ENCODE results near the gene SLAIN2. TPM values are rescaled to one million over a fixed set of nuclear protein-coding genes. Genes with fewer than 3 reads are reported as not detected.

The SLAIN2 gene
- total RNA-seq, 1 donor from 2014 or later, result 71.4 TPM

GRCh38 chr4:48356355-48356754 is 15.0 kb downstream of the SLAIN2 start:
- H3K4me3 Mint-ChIP-seq, result no peak overlapping the region
- H3K36me3 Mint-ChIP-seq (ENCODE audit: low read depth), result peaks cover 8% of the 10 kb centered on the region
- H3K27ac Mint-ChIP-seq, result no peak overlapping the region
- H3K27me3 Mint-ChIP-seq (ENCODE audit: insufficient read depth), result no peaks in the 10 kb centered on the region
- H3K9me3 Mint-ChIP-seq, result no peaks in the 10 kb centered on the region
- intact Hi-C loops (cut with micrococcal nuclease), result no loop called here
- DNase-seq (ENCODE audit: low spot score), result no peak
- H3K4me1 Mint-ChIP-seq (ENCODE audit: low read depth), result peaks cover 28% of the 10 kb centered on the region

GRCh38 chr4:48360285-48361011 is 19.1 kb downstream of the SLAIN2 start:
- Mint-ChIP-seq H3K27me3 (ENCODE audit: insufficient read depth) (no peaks in the 10 kb centered on the region), H3K36me3 (ENCODE audit: low read depth) (peaks cover 2% of the 10 kb centered on the region), H3K4me3 (no peak overlapping the region), H3K4me1 (ENCODE audit: low read depth) (peaks cover 7% of the 10 kb centered on the region), H3K9me3 (no peaks in the 10 kb centered on the region), H3K27ac (no peak overlapping the region)
- DNase-seq (ENCODE audit: low spot score), result no peak
- intact Hi-C loops (cut with micrococcal nuclease), result no loop called here

GRCh38 chr4:48361012-48361400 is 19.7 kb downstream of the SLAIN2 start:
- Mint-ChIP-seq H3K9me3 (no peaks in the 10 kb centered on the region), H3K4me3 (no peak overlapping the region), H3K4me1 (ENCODE audit: low read depth) (peaks cover 7% of the 10 kb centered on the region), H3K27me3 (ENCODE audit: insufficient read depth) (no peaks in the 10 kb centered on the region), H3K27ac (no peak overlapping the region), H3K36me3 (ENCODE audit: low read depth) (peaks cover 2% of the 10 kb centered on the region)
- intact Hi-C loops (cut with micrococcal nuclease), result no loop called here
- DNase-seq (ENCODE audit: low spot score), result no peak

- no peak for DNase-seq (ENCODE audit: low spot score)
- H3K36me3 Mint-ChIP-seq (ENCODE audit: low read depth), result peaks cover 3% of the 10 kb centered on the region
- no peak overlapping the region for H3K27ac Mint-ChIP-seq
- H3K4me1 Mint-ChIP-seq (ENCODE audit: low read depth), result peaks cover 20% of the 10 kb centered on the region
- H3K27me3 Mint-ChIP-seq (ENCODE audit: insufficient read depth), result no peaks in the 10 kb centered on the region
- intact Hi-C loops (cut with micrococcal nuclease), result no loop called here
- no peaks in the 10 kb centered on the region for H3K9me3 Mint-ChIP-seq
- H3K4me3 Mint-ChIP-seq, result no peak overlapping the region
Measured at GRCh38 chr4:48366611-48367010, 25.3 kb downstream of the SLAIN2 start.

- Mint-ChIP-seq H3K36me3 (ENCODE audit: low read depth) (peaks cover 3% of the 10 kb centered on the region), H3K4me1 (ENCODE audit: low read depth) (peaks cover 20% of the 10 kb centered on the region), H3K27me3 (ENCODE audit: insufficient read depth) (no peaks in the 10 kb centered on the region), H3K9me3 (no peaks in the 10 kb centered on the region), H3K27ac (no peak overlapping the region), H3K4me3 (no peak overlapping the region)
- DNase-seq (ENCODE audit: low spot score), result no peak
- intact Hi-C loops (cut with micrococcal nuclease), result no loop called here
Measured at GRCh38 chr4:48367016-48367415, 25.7 kb downstream of the SLAIN2 start.

- Mint-ChIP-seq H3K4me1 (ENCODE audit: low read depth) (peaks cover 20% of the 10 kb centered on the region), H3K4me3 (no peak overlapping the region), H3K36me3 (ENCODE audit: low read depth) (peaks cover 5% of the 10 kb centered on the region), H3K9me3 (no peaks in the 10 kb centered on the region), H3K27me3 (ENCODE audit: insufficient read depth) (no peaks in the 10 kb centered on the region), H3K27ac (no peak overlapping the region)
- intact Hi-C loops (cut with micrococcal nuclease), result no loop called here
- no peak for DNase-seq (ENCODE audit: low spot score)
Measured at GRCh38 chr4:48368389-48368788, 27.1 kb downstream of the SLAIN2 start.

GRCh38 chr4:48369248-48369647 is 27.9 kb downstream of the SLAIN2 start:
- no peak for DNase-seq (ENCODE audit: low spot score)
- no peaks in the 10 kb centered on the region for H3K9me3 Mint-ChIP-seq
- H3K4me1 Mint-ChIP-seq (ENCODE audit: low read depth), result peaks cover 20% of the 10 kb centered on the region
- peaks cover 7% of the 10 kb centered on the region for H3K36me3 Mint-ChIP-seq (ENCODE audit: low read depth)
- H3K27me3 Mint-ChIP-seq (ENCODE audit: insufficient read depth), result no peaks in the 10 kb centered on the region
- H3K4me3 Mint-ChIP-seq, result no peak overlapping the region
- H3K27ac Mint-ChIP-seq, result no peak overlapping the region
- intact Hi-C loops (cut with micrococcal nuclease), result no loop called here

GRCh38 chr4:48369771-48370170 is 28.4 kb downstream of the SLAIN2 start:
- Mint-ChIP-seq H3K4me3 (no peak overlapping the region), H3K4me1 (ENCODE audit: low read depth) (peaks cover 20% of the 10 kb centered on the region), H3K27me3 (ENCODE audit: insufficient read depth) (no peaks in the 10 kb centered on the region), H3K9me3 (no peaks in the 10 kb centered on the region), H3K36me3 (ENCODE audit: low read depth) (peaks cover 7% of the 10 kb centered on the region), H3K27ac (no peak overlapping the region)
- intact Hi-C loops (cut with micrococcal nuclease), result no loop called here
- DNase-seq (ENCODE audit: low spot score), result no peak

GRCh38 chr4:48370260-48371134 is 29.2 kb downstream of the SLAIN2 start:
- intact Hi-C loops (cut with micrococcal nuclease), result no loop called here
- no peak overlapping the region for H3K27ac Mint-ChIP-seq
- peaks cover 20% of the 10 kb centered on the region for H3K4me1 Mint-ChIP-seq (ENCODE audit: low read depth)
- no peaks in the 10 kb centered on the region for H3K9me3 Mint-ChIP-seq
- DNase-seq (ENCODE audit: low spot score), result no peak
- H3K4me3 Mint-ChIP-seq, result no peak overlapping the region
- H3K27me3 Mint-ChIP-seq (ENCODE audit: insufficient read depth), result no peaks in the 10 kb centered on the region
- peaks cover 7% of the 10 kb centered on the region for H3K36me3 Mint-ChIP-seq (ENCODE audit: low read depth)

- peaks cover 10% of the 10 kb centered on the region for H3K36me3 Mint-ChIP-seq (ENCODE audit: low read depth)
- no peak overlapping the region for H3K4me3 Mint-ChIP-seq
- peaks cover 15% of the 10 kb centered on the region for H3K4me1 Mint-ChIP-seq (ENCODE audit: low read depth)
- no peaks in the 10 kb centered on the region for H3K27me3 Mint-ChIP-seq (ENCODE audit: insufficient read depth)
- no peaks in the 10 kb centered on the region for H3K9me3 Mint-ChIP-seq
- H3K27ac Mint-ChIP-seq, result no peak overlapping the region
- intact Hi-C loops (cut with micrococcal nuclease), result no loop called here
- DNase-seq (ENCODE audit: low spot score), result no peak
Measured at GRCh38 chr4:48372272-48372671, 30.9 kb downstream of the SLAIN2 start.

- Mint-ChIP-seq H3K4me3 (no peak overlapping the region), H3K9me3 (no peaks in the 10 kb centered on the region), H3K27me3 (ENCODE audit: insufficient read depth) (no peaks in the 10 kb centered on the region), H3K27ac (no peak overlapping the region), H3K4me1 (ENCODE audit: low read depth) (peaks cover 9% of the 10 kb centered on the region), H3K36me3 (ENCODE audit: low read depth) (peaks cover 20% of the 10 kb centered on the region)
- intact Hi-C loops (cut with micrococcal nuclease), result no loop called here
- no peak for DNase-seq (ENCODE audit: low spot score)
Measured at GRCh38 chr4:48375651-48376304, 34.4 kb downstream of the SLAIN2 start.

- DNase-seq (ENCODE audit: low spot score), result no peak
- no peaks in the 10 kb centered on the region for H3K9me3 Mint-ChIP-seq
- peaks cover 6% of the 10 kb centered on the region for H3K4me1 Mint-ChIP-seq (ENCODE audit: low read depth)
- intact Hi-C loops (cut with micrococcal nuclease), result no loop called here
- no peak overlapping the region for H3K4me3 Mint-ChIP-seq
- H3K36me3 Mint-ChIP-seq (ENCODE audit: low read depth), result peaks cover 25% of the 10 kb centered on the region
- no peak overlapping the region for H3K27ac Mint-ChIP-seq
- no peaks in the 10 kb centered on the region for H3K27me3 Mint-ChIP-seq (ENCODE audit: insufficient read depth)
Measured at GRCh38 chr4:48379587-48380180, 38.4 kb downstream of the SLAIN2 start.
